ENCODE data around the gene THAP7. TPM values are rescaled to one million over a fixed set of nuclear protein-coding genes. Genes with fewer than 3 reads are reported as not detected.

THAP7 gene
- total RNA-seq, 1 donor from 2014 or later: 24.3 TPM

GRCh38 chr22:21038405-21038804, 36.5 kb upstream of the THAP7 start:
- Histone ChIP-seq H3K9me3 (no peaks in the 10 kb centered on the region), H3K4me3 (no peak overlapping the region), H3K27me3 (ENCODE audit: low read depth) (peaks cover 2% of the 10 kb centered on the region), H3K27ac (peak overlapping the region; percentile 41), H3K4me1 (peaks cover 7% of the 10 kb centered on the region), H3K36me3 (no peaks in the 10 kb centered on the region)
- no peak for TF ChIP-seq CTCF (IDR thresholded peaks at IDR 0.05)
- intact Hi-C loops (cut with DNase I): no loop called here
- ATAC-seq: peak in 1 of 2 donors; percentile 35
- no peak for DNase-seq

GRCh38 chr22:21034989-21035388, 33.1 kb upstream of the THAP7 start:
- no peak for ATAC-seq
- Histone ChIP-seq H3K36me3 (no peaks in the 10 kb centered on the region), H3K27ac (no peak overlapping the region), H3K4me3 (no peak overlapping the region), H3K27me3 (ENCODE audit: low read depth) (peaks cover 25% of the 10 kb centered on the region), H3K4me1 (peaks cover 20% of the 10 kb centered on the region), H3K9me3 (no peaks in the 10 kb centered on the region)
- TF ChIP-seq CTCF (IDR thresholded peaks at IDR 0.05): no peak
- intact Hi-C loops (cut with DNase I): no loop called here
- DNase-seq: no peak

GRCh38 chr22:21033895-21034294, 32.0 kb upstream of the THAP7 start:
- no peaks in the 10 kb centered on the region for H3K9me3 ChIP-seq
- peaks cover 20% of the 10 kb centered on the region for H3K4me1 ChIP-seq
- no peak overlapping the region for H3K27ac ChIP-seq
- ATAC-seq (no peak), DNase-seq (no peak)
- no peak overlapping the region for H3K4me3 ChIP-seq
- intact Hi-C loops (cut with DNase I): no loop called here
- H3K27me3 ChIP-seq (ENCODE audit: low read depth): peaks cover 30% of the 10 kb centered on the region
- H3K36me3 ChIP-seq: no peaks in the 10 kb centered on the region
- TF ChIP-seq CTCF (IDR thresholded peaks at IDR 0.05): no peak

GRCh38 chr22:21032868-21033688, 31.2 kb upstream of the THAP7 start:
- Histone ChIP-seq H3K4me1 (peaks cover 15% of the 10 kb centered on the region), H3K4me3 (no peak overlapping the region), H3K9me3 (no peaks in the 10 kb centered on the region), H3K36me3 (no peaks in the 10 kb centered on the region), H3K27me3 (ENCODE audit: low read depth) (peaks cover 33% of the 10 kb centered on the region), H3K27ac (no peak overlapping the region)
- ATAC-seq: no peak
- intact Hi-C loops (cut with DNase I): no loop called here
- DNase-seq: no peak
- TF ChIP-seq CTCF (IDR thresholded peaks at IDR 0.05): no peak

DNA sequence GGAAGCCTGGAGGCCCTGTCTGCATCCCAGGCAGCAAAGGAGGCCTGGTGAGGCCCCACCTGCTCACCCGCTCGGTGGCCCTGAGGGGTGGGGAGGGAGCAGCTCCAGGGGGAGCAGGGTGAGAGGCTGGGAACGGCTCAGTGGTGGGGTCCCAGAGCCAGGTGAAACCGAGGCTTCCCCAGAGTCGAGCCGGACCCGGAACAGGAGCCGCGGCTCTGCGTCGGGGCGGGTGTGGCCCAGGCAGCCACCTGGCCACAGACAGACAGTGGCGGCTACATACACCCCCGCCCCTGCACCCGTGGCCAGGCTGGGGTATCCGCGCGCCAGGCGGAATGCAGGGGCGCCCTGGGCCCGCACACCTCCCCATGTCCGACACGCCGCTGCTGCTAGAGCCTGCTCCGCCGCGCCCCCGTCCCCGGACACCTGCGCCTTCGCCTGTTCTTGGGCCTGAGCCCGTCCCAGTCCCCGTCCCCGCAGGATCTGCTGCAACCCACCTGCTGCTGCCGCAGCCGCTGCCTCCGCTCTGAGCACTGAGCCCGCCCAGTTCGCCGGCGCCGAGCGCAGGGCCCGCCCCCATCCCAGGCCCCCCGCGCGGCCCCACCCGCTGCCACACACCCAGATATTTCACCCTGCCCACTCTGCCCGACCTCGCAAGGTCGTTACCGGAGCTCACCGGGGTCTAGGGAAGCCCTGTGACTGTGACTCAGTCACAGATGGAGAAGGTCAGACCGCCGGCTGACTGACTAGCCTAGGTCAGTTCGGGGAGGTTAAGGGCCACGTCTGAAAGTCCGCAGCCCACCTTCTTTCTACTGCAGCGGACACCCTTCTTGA, 30.3 kb upstream of the THAP7 start, which contains the start of gene SLC7A4:
Gene SLC7A4 (minus strand): TSS at position 525 of the 831 bp plus-strand sequence. CDS start 749 bp downstream, outside the sequence.
- DNase-seq (no peak), ATAC-seq (peak; percentile 62 to 68)
- no peaks in the 10 kb centered on the region for H3K9me3 ChIP-seq
- no peak within 1 kb of the TSS for H3K27ac ChIP-seq
- H3K4me1 ChIP-seq: peaks cover 13% of the 10 kb centered on the region
- peak within 1 kb of the TSS; percentile 46 for H3K4me3 ChIP-seq
- no peaks in the 10 kb centered on the region for H3K36me3 ChIP-seq
- intact Hi-C loops (cut with DNase I): no loop called here
- no peak for TF ChIP-seq CTCF (IDR thresholded peaks at IDR 0.05)
- peaks cover 33% of the 10 kb centered on the region for H3K27me3 ChIP-seq (ENCODE audit: low read depth)

All from lower lobe of right lung (tissue), 2 donors.